GM10266 (cell line): ENCODE measurements around the gene NCLN.
A peak's percentile ranks its signal among the peaks of the same experiment; 100 is the strongest.

Experiments used
- DNase-seq: peaks from one replicate; pipeline ENCODE4 v3.0.0; 2012; ENCODE audit errors: extremely low spot score
- TF ChIP-seq, protein P1 (sequence below): IDR thresholded peaks from 2 replicates; pipeline ENCODE4 v1.5.1; 2012; ENCODE audit warnings: mild to moderate bottlenecking, low read depth; ENCODE audit not compliant: control insufficient read depth, insufficient read depth; ENCODE audit errors: missing control alignments

NCLN gene

DNA sequence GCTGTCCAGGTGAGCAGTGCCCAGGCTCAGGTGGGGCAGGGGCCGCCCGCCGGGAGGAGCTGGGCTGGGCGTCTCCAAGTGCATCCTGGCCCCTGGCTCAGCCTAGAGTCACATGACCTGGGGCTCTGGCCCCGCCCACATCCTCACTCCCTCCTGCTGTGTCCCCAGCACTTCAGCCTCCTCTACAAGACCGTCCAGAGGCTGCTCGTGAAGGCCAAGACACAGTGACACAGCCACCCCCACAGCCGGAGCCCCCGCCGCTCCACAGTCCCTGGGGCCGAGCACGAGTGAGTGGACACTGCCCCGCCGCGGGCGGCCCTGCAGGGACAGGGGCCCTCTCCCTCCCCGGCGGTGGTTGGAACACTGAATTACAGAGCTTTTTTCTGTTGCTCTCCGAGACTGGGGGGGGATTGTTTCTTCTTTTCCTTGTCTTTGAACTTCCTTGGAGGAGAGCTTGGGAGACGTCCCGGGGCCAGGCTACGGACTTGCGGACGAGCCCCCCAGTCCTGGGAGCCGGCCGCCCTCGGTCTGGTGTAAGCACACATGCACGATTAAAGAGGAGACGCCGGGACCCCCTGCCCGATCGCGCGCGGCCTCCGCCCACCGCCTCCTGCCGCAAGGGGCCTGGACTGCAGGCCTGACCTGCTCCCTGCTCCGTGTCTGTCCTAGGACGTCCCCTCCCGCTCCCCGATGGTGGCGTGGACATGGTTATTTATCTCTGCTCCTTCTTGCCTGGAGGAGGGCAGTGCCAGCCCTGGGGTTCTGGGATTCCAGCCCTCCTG lies 21.9 kb downstream of the NCLN start:
- TF ChIP-seq, protein P1, sequence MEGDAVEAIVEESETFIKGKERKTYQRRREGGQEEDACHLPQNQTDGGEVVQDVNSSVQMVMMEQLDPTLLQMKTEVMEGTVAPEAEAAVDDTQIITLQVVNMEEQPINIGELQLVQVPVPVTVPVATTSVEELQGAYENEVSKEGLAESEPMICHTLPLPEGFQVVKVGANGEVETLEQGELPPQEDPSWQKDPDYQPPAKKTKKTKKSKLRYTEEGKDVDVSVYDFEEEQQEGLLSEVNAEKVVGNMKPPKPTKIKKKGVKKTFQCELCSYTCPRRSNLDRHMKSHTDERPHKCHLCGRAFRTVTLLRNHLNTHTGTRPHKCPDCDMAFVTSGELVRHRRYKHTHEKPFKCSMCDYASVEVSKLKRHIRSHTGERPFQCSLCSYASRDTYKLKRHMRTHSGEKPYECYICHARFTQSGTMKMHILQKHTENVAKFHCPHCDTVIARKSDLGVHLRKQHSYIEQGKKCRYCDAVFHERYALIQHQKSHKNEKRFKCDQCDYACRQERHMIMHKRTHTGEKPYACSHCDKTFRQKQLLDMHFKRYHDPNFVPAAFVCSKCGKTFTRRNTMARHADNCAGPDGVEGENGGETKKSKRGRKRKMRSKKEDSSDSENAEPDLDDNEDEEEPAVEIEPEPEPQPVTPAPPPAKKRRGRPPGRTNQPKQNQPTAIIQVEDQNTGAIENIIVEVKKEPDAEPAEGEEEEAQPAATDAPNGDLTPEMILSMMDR, result no peak
- no peak for DNase-seq

DNA sequence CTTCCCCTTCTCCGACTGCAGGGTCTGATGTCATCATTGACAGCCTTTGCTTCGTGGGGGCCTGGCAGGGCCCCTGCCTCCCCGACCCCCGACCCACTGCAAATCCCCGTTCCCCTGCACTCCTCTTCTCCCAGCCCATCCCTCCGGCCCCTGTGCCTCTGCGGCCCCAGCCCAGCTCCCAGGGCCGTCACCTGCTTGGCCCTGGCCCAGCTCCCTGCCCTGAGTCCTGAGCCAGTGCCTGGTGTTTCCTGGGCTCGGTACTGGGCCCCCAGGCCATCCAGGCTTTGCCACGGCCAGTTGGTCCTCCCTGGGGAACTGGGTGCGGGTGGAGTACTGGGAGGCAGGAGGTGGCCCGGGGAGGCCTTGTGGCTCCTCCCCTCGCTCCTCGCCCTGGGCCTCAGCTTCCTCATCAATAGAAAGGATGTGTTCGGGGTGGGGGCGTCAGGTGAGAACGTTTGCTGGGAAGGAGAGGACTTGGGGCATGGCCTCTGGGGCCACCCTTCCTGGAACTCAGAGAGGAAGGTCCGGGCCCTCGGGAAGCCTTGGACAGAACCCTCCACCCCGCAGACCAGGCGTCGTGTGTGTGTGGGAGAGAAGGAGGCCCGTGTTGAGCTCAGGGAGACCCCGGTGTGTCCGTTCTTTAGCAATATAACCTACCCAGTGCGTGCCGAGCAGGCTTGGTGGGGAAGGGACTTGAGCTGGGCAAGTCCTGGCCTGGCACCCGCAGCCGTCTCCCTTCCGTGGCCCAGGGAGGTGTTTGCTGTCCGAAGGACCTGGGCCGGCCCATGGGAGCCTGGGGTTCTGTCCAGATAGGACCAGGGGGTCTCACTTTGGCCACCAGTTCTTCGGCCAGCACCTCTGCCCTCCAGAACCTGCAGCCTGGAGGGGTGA lies 22.8 kb downstream of the NCLN start:
- TF ChIP-seq, protein P1, result no peak
- DNase-seq, result no peak

DNA sequence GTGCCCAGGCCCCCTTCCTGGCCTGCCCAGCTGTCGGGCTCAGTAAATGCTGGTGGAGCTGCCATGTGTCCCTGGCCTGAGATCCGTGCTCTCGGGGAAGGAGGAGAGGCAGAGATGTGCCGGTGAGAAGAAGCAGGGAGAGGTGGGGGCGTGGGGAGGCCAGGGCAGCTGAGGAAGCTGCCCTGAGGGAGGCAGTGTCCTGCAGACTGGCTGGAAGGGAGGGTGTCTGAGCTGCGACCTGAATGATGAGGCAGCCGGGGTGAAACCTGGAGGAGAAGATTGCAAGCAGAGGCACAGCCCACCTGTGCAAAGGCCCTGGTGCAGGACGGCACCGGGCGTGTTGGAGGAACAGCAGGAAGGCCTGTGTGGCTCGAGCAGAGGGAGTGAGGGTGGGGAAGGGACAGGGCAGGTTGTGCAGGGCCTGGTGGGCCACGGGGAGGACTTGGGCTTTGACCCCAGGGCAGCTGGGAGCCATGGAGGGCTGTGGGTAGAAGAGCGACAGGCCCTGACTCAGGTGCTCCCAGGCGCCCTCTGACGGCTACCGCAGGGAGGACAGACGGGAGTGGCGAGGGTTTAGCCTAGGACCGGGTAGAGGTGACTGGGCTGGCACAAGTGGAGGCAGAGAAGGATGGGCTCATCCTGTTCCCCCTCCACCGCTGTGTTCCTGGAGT lies 24.8 kb downstream of the NCLN start:
- TF ChIP-seq, protein P1, result peak; percentile 74
- DNase-seq, result peak; percentile 85

DNA sequence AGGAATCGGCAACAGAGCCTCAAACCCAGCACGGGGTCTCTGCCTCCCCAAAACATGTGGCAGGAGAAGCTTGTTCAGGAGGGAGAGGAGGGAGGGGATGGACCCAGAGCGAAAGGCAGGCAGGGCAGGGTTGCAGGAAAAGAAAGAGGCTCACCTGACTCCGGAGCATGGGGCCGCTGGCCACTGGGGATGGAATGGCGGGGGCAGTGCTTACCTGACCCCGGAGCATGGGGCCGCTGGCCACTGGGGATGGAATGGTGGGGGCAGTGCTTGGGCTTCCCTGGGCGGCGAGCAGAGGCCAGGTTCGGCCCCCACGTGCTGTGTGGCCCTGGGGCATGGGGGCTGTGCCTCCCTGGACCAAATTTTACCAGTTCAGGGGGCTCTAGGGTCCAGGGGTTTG lies 25.5 kb downstream of the NCLN start:
- TF ChIP-seq, protein P1, result no peak
- DNase-seq, result no peak

DNA sequence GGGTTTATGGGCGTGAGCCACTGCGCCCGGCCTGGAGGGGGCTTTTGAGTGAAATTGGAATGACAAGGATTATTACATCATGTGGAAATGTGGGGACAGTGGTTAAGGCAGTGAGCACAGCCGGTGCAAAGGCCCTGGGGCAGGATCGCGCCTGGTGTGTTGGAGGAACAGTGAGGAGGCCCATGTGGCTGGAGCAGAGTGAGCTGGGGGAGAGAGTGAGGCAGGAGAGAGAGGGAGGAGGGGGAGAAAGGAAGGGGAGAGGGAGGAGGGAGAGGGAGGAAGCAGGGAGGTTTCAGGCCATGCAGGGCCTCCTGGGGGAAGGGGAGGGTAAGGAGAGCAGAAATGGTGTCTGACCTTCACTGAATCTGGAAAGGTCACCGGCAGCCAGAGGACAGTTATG lies 27.4 kb downstream of the NCLN start:
- TF ChIP-seq, protein P1, result no peak
- no peak for DNase-seq

DNA sequence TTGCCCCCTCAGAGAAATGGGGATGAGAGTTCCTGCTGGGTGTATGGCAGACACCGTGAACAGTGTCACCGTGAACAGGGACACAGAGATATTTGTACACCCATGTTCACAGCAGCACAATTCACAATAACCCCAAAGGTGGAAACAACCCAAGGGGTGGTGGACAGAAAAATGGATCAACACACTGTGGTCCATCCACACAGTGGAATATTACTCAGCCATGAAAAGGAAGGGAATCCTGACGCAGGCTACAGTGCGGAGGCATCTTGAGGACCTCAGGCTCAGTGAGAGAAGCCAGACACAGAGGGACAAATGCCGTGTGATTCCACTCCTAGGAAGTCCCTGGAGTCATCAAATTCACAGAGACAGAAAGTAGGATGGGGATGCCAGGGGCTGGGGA lies 31.1 kb downstream of the NCLN start:
- DNase-seq, result no peak
- TF ChIP-seq, protein P1, result no peak
